NB4 (cell line): Measurements from ENCODE around the gene SLC7A7.

Experiments
- DNase-seq: peaks from one replicate; pipeline ENCODE4 v3.0.0; 2010; ENCODE audit warnings: low read depth
- H3K4me3 ChIP-seq: one replicate; pipeline ENCODE4 v1.5.1; 2011; ENCODE audit warnings: mild to moderate bottlenecking, low read depth, low read length, moderate library complexity
- MYC ChIP-seq: IDR thresholded peaks from 2 replicates; pipeline ENCODE4 v1.6.1; 2011; ENCODE audit warnings: low read depth, low read length
- POLR2A ChIP-seq: IDR thresholded peaks from 2 replicates; pipeline ENCODE4 v1.6.1; 2011; ENCODE audit warnings: mild to moderate bottlenecking; ENCODE audit not compliant: insufficient read length; ENCODE audit errors: extremely low read depth
- TF ChIP-seq, protein P1 (sequence below): IDR thresholded peaks from one replicate; pipeline ENCODE4 v1.5.1; 2012; ENCODE audit warnings: low read depth, low read length
- TF ChIP-seq, protein P2 (sequence below): IDR thresholded peaks from 2 replicates; pipeline ENCODE4 v1.6.1; 2011; ENCODE audit warnings: low read depth, low read length

The SLC7A7 gene

DNA sequence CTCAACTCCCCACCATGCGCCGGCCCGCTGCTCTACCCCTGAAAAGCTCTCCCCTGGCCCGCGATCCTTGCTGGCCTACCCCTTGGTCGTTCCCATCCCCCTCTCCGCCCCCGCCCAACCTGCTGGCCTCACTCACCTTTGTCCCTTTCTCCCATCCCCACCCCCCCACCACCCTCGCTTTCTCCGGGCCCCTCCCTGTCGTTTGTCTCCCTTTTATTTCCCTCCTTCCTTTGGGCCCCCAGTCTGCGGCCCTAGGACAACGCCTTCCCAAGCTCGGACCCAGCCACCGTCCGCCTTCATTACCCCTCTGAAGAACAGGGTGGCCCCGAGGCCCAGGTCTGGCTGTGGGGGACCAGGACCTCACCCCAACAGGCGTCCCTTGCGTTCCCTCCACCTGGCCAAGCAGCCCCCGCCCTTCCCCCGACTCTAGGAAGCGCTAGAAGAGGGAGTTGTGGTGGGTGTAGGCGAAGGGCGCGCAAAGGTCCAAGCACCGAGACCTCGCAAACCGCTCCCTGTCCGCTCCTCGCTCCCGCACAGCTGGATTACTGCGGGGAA, 6.9 kb upstream of the SLC7A7 start:
- TF ChIP-seq, protein P1, sequence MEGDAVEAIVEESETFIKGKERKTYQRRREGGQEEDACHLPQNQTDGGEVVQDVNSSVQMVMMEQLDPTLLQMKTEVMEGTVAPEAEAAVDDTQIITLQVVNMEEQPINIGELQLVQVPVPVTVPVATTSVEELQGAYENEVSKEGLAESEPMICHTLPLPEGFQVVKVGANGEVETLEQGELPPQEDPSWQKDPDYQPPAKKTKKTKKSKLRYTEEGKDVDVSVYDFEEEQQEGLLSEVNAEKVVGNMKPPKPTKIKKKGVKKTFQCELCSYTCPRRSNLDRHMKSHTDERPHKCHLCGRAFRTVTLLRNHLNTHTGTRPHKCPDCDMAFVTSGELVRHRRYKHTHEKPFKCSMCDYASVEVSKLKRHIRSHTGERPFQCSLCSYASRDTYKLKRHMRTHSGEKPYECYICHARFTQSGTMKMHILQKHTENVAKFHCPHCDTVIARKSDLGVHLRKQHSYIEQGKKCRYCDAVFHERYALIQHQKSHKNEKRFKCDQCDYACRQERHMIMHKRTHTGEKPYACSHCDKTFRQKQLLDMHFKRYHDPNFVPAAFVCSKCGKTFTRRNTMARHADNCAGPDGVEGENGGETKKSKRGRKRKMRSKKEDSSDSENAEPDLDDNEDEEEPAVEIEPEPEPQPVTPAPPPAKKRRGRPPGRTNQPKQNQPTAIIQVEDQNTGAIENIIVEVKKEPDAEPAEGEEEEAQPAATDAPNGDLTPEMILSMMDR, result no peak
- no peak for TF ChIP-seq POLR2A
- TF ChIP-seq, protein P2, sequence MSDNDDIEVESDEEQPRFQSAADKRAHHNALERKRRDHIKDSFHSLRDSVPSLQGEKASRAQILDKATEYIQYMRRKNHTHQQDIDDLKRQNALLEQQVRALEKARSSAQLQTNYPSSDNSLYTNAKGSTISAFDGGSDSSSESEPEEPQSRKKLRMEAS, result no peak
- no peak for TF ChIP-seq MYC
- H3K4me3 ChIP-seq, result no peak overlapping the region
- no peak for DNase-seq

DNA sequence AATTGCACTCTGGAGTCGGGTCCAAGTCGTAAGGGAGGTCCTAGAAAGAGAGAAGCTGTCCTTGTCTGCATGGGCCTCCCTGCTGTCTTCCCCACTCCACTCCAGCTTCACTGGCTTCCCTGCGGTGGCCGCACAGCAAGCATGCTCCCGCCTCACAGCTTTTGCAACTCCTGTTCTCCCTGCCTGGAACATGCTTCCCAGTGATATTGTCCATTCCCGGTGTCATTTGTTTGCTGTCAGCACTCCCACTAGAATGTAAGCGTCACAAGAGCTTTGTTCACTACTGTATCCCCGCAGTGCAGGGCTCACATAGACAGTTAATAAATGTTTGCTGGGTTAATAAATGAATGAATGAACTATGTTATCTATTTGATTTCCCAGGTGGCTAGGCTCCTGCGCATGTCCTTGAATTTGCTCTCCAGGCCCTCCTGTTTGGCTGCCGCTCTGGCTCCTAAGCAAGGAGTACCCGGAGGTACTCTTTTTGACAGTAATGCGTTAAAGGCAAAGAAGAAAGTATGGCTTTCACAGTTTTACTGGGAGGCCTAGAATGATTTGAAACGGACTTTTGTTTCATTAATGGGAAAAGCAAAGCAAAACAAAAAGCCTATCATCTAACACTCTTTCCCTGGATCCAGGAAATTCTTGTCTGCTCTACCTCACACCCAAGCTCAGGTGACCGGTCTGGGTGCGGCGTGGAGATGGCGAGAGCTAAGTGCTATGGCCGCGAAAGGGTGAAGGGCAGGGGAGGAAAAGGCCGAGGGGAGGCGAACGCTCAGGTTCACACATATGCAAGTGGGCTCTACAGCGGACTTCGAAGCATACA, 6.2 kb upstream of the SLC7A7 start:
- TF ChIP-seq, protein P1, result no peak
- TF ChIP-seq MYC, result no peak
- TF ChIP-seq, protein P2, result no peak
- TF ChIP-seq POLR2A, result no peak
- no peak for DNase-seq
- H3K4me3 ChIP-seq, result no peak overlapping the region

DNA sequence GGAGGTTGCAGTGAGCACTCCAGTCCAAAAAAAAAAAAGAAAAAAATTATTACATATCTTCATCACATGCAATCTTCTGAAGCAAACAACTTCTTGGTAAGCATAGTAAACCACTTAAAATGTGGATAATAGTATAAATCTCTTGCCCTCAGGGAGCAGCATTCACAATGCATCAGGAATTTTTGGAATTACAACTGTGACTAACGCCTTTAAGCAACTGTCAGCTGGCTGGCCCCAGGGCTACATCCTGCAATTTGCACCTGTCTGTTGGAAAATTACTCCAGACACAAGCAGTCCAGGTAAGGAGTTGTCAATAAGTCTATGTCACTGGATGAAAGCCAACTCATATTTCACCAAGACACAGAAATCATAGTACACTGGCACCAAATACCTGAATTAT, 5.5 kb upstream of the SLC7A7 start:
- no peak for DNase-seq
- TF ChIP-seq, protein P2, result no peak
- TF ChIP-seq POLR2A, result no peak
- no peak overlapping the region for H3K4me3 ChIP-seq

DNA sequence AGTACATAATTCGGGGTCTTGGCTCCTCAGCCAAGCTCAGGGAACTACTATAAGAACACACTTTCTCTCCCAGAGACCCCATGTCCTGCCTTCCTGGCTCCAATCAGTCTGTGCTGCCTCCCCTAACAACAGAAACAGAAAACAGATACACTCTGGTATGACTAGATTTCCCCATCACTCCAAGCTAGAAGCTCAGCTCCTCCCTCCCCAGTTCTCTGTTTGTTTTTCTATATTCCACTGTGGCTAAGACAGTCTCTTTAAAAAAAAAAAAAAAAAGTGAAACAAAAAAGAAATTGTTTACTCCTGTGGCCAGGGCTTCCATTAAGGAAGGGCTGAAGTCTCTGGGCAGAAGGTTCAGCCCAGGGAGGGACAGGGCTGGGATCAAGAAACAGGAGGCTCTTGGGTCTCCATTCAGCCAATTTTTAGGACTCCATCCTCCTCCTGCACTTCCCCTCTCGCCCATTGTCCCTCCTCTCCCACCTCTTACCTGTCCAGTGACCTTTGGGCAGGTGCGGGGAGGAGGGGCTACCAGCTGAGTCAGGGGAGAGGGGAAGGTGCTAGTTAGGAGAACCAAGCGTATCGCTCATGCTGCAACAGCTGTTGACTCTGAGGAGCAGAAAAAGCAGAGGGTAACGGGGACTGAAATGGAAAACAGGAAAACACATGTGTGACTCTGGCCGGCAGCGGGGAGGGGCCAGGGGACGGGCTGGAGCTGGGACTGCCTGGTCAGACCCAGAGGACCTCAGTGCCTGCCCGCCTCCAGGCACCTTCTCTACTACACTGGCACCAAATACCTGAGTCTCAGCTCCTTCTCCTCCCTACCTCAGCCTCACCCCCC, 4.1 kb upstream of the SLC7A7 start:
- DNase-seq, result no peak
- H3K4me3 ChIP-seq, result no peak overlapping the region
- TF ChIP-seq, protein P2, result no peak
- TF ChIP-seq, protein P1, result no peak
- TF ChIP-seq MYC (no peak), POLR2A (no peak)

DNA sequence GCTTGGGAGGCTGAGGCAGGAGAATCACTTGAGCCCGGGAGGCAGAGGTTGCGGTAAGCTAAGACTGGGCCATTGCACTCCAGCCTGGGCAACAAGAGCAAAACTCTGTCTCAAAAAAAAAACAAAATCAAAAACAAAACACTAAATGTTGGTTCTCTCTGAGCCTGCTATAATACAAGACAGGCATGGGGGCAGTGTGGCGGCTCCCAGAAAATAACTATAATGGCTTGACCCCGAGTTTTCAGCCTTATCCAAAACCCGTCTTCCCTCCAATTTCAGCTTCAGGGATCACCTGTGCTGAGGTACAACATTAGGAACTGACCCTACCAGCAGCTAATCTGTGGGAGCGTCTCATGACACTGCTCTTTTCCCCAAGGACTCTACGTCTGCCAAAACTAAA, 862 bp downstream of the SLC7A7 start:
- DNase-seq, result no peak
- TF ChIP-seq, protein P2, result no peak
- TF ChIP-seq, protein P1, result no peak
- TF ChIP-seq MYC (no peak), POLR2A (no peak)
- H3K4me3 ChIP-seq, result no peak overlapping the region

DNA sequence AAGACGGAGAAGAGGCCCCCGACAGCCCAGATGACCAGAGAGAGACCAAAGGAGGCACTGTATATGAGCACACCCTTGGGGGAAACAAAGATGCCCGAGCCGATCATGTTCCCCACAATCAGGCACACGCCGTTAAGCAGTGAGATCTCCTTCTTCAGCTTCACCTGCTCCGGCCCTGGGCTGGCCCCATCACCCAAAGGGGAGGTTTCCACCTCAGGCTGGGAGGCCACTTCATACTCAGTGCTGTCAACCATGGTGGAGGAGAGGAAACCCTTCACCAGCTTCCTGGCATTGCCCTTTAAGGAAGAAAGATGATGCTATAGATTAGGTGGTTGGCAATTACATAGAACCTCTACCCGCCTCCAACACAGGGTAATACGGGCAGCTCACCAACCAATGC, 2.1 kb downstream of the SLC7A7 start:
- TF ChIP-seq, protein P2, result no peak
- TF ChIP-seq MYC, result no peak
- TF ChIP-seq POLR2A, result no peak
- TF ChIP-seq, protein P1, result no peak
- no peak overlapping the region for H3K4me3 ChIP-seq
- DNase-seq, result no peak
